BLaER1 treated with 17β-estradiol and CSF1 and Interleukin-3, amounts not matched to agents 10 nM and 100 nM (cell line): ENCODE results near the gene CACHD1.
A peak's percentile ranks its signal among the peaks of the same experiment; 100 is the strongest.

Experiments
- H3K27ac ChIP-seq, 11 experiments: shearing (Covaris generic); formaldehyde crosslinking; 2 replicates each; pipeline ENCODE4 v1.8.1; 2022
- H3K27me3 ChIP-seq, 11 experiments: shearing (Covaris generic); formaldehyde crosslinking; 2 replicates each; pipeline ENCODE4 v1.8.1; 2022
- H3K36me3 ChIP-seq, 11 experiments: shearing (Covaris generic); formaldehyde crosslinking; 2 replicates each; pipeline ENCODE4 v1.8.1; 2022
- H3K4me1 ChIP-seq, 10 experiments: shearing (Covaris generic); formaldehyde crosslinking; 2 replicates each; pipeline ENCODE4 v1.8.1; 2022
- H3K4me2 ChIP-seq, 11 experiments: shearing (Covaris generic); formaldehyde crosslinking; 2 replicates each; pipeline ENCODE4 v1.8.1; 2022
- H3K4me3 ChIP-seq, 10 experiments: shearing (Covaris generic); formaldehyde crosslinking; 2 replicates each; pipeline ENCODE4 v1.8.1; 2022
- H3K9ac ChIP-seq, 11 experiments: shearing (Covaris generic); formaldehyde crosslinking; 2 replicates each; pipeline ENCODE4 v1.8.1; 2022
- H3K9me3 ChIP-seq, 11 experiments: shearing (Covaris generic); formaldehyde crosslinking; replicated peaks in 1 of 11; 2 replicates each; pipeline ENCODE4 v1.8.1; 2022
- H4K20me1 ChIP-seq, 11 experiments: shearing (Covaris generic); formaldehyde crosslinking; 2 replicates each; pipeline ENCODE4 v1.8.1; 2022
- Cebpa-rat ChIP-seq, 11 experiments: shearing (Covaris generic); IDR thresholded peaks; 2 replicates each; pipeline ENCODE4 v1.8.1; 2022

Gene CACHD1

GRCh38 chr1:64550510-64550909 lies 80.6 kb downstream of the CACHD1 start:
- Histone ChIP-seq H3K36me3 (peaks cover 0 to 36% (median 16%) of the 10 kb centered on the region in 11 experiments; a peak in 14 of 22 replicates), H3K9me3 (peaks cover 0 to 7% (median 0%) of the 10 kb centered on the region in 11 experiments; a peak in 4 of 22 replicates), H3K4me3 (no peak overlapping the region), H3K4me1 (peaks cover 5 to 31% (median 21%) of the 10 kb centered on the region in 10 experiments; a peak in 16 of 20 replicates), H3K27ac (no peak overlapping the region), H3K4me2 (peak overlapping the region in 7 of 11 experiments; percentile 8 to 39 (median 14); a peak in 8 of 22 replicates), H4K20me1 (no peaks in the 10 kb centered on the region), H3K9ac (no peak overlapping the region), H3K27me3 (no peaks in the 10 kb centered on the region)
- TF ChIP-seq Cebpa-rat (IDR thresholded peaks at IDR 0.05) = no peak

- TF ChIP-seq Cebpa-rat (IDR thresholded peaks at IDR 0.05) = no peak
- Histone ChIP-seq H3K36me3 (peaks cover 0 to 41% (median 18%) of the 10 kb centered on the region in 11 experiments; a peak in 15 of 22 replicates), H4K20me1 (no peaks in the 10 kb centered on the region), H3K27me3 (no peaks in the 10 kb centered on the region), H3K27ac (no peak overlapping the region), H3K9ac (no peak overlapping the region), H3K4me2 (peak overlapping the region in 8 of 11 experiments; percentile 8 to 39 (median 14); a peak in 11 of 22 replicates), H3K4me1 (peaks cover 5 to 26% (median 18%) of the 10 kb centered on the region in 10 experiments; a peak in 15 of 20 replicates), H3K9me3 (peaks cover 0 to 7% (median 0%) of the 10 kb centered on the region in 11 experiments; a peak in 4 of 22 replicates), H3K4me3 (no peak overlapping the region)
These were observed 81.1 kb downstream of the CACHD1 start for GRCh38 chr1:64550946-64551605.

GRCh38 chr1:64553285-64553684 lies 83.4 kb downstream of the CACHD1 start:
- Histone ChIP-seq H3K9ac (no peak overlapping the region), H3K27me3 (no peaks in the 10 kb centered on the region), H3K36me3 (peaks cover 2 to 63% (median 36%) of the 10 kb centered on the region in 11 experiments), H3K27ac (no peak overlapping the region), H3K9me3 (peaks cover under 1 to 29% (median 13%) of the 10 kb centered on the region in 11 experiments; a peak in 19 of 22 replicates), H3K4me3 (no peak overlapping the region), H4K20me1 (no peaks in the 10 kb centered on the region), H3K4me1 (peaks cover 5 to 24% (median 17%) of the 10 kb centered on the region in 10 experiments; a peak in 15 of 20 replicates), H3K4me2 (no peak overlapping the region)
- no peak for TF ChIP-seq Cebpa-rat (IDR thresholded peaks at IDR 0.05)

- peaks cover 8 to 40% (median 24%) of the 10 kb centered on the region in 11 experiments; a peak in 19 of 22 replicates for H3K9me3 ChIP-seq
- H3K36me3 ChIP-seq = peaks cover 10 to 78% (median 48%) of the 10 kb centered on the region in 11 experiments
- TF ChIP-seq Cebpa-rat (IDR thresholded peaks at IDR 0.05) = no peak
- H3K4me2 ChIP-seq = no peak overlapping the region
- no peak overlapping the region for H3K27ac ChIP-seq
- no peak overlapping the region for H3K4me3 ChIP-seq
- no peaks in the 10 kb centered on the region for H3K27me3 ChIP-seq
- H4K20me1 ChIP-seq = no peaks in the 10 kb centered on the region
- H3K4me1 ChIP-seq = peaks cover 3 to 13% (median 10%) of the 10 kb centered on the region in 10 experiments; a peak in 15 of 20 replicates
- no peak overlapping the region for H3K9ac ChIP-seq
These were observed 86.0 kb downstream of the CACHD1 start for GRCh38 chr1:64555947-64556346.

GRCh38 chr1:64561993-64562392 lies 92.1 kb downstream of the CACHD1 start:
- no peaks in the 10 kb centered on the region for H3K27me3 ChIP-seq
- H3K36me3 ChIP-seq = peaks cover 10 to 43% (median 25%) of the 10 kb centered on the region in 11 experiments
- no peak overlapping the region for H3K9ac ChIP-seq
- H3K4me1 ChIP-seq = no peaks in the 10 kb centered on the region
- H3K4me3 ChIP-seq = no peak overlapping the region
- H3K4me2 ChIP-seq = no peak overlapping the region
- TF ChIP-seq Cebpa-rat (IDR thresholded peaks at IDR 0.05) = no peak
- H3K9me3 ChIP-seq = peaks cover 28 to 45% (median 42%) of the 10 kb centered on the region in 11 experiments
- no peak overlapping the region for H3K27ac ChIP-seq
- H4K20me1 ChIP-seq = no peaks in the 10 kb centered on the region

- Histone ChIP-seq H3K36me3 (peaks cover 0 to 26% (median 5%) of the 10 kb centered on the region in 11 experiments; a peak in 19 of 22 replicates), H3K27ac (no peak overlapping the region), H3K4me1 (peaks cover 0 to 5% (median 3%) of the 10 kb centered on the region in 10 experiments; a peak in 10 of 20 replicates), H3K4me3 (no peak overlapping the region), H4K20me1 (no peaks in the 10 kb centered on the region), H3K27me3 (no peaks in the 10 kb centered on the region), H3K9me3 (peaks cover 20 to 29% (median 23%) of the 10 kb centered on the region in 11 experiments), H3K9ac (no peak overlapping the region), H3K4me2 (no peak overlapping the region)
- no peak for TF ChIP-seq Cebpa-rat (IDR thresholded peaks at IDR 0.05)
These were observed 94.1 kb downstream of the CACHD1 start for GRCh38 chr1:64563958-64564565.

- Histone ChIP-seq H3K27ac (no peak overlapping the region), H3K4me1 (peaks cover 0 to 13% (median 11%) of the 10 kb centered on the region in 10 experiments; a peak in 14 of 20 replicates), H3K4me3 (no peak overlapping the region), H3K9me3 (peaks cover 18 to 24% (median 22%) of the 10 kb centered on the region in 11 experiments), H3K36me3 (peaks cover 0 to 19% (median 0%) of the 10 kb centered on the region in 11 experiments; a peak in 10 of 22 replicates), H3K27me3 (no peaks in the 10 kb centered on the region), H3K9ac (no peak overlapping the region), H4K20me1 (no peaks in the 10 kb centered on the region), H3K4me2 (no peak overlapping the region)
- no peak for TF ChIP-seq Cebpa-rat (IDR thresholded peaks at IDR 0.05)
These were observed 95.0 kb downstream of the CACHD1 start for GRCh38 chr1:64564891-64565290.

GRCh38 chr1:64567426-64568170 lies 97.7 kb downstream of the CACHD1 start:
- Histone ChIP-seq H3K27ac (no peak overlapping the region), H4K20me1 (no peaks in the 10 kb centered on the region), H3K9me3 (peaks cover 6 to 12% (median 9%) of the 10 kb centered on the region in 11 experiments), H3K4me1 (peaks cover 0 to 14% (median 12%) of the 10 kb centered on the region in 10 experiments; a peak in 14 of 20 replicates), H3K27me3 (no peaks in the 10 kb centered on the region), H3K4me3 (no peak overlapping the region), H3K36me3 (peaks cover 0 to 14% (median 0%) of the 10 kb centered on the region in 11 experiments; a peak in 7 of 22 replicates), H3K9ac (no peak overlapping the region), H3K4me2 (no peak overlapping the region)
- no peak for TF ChIP-seq Cebpa-rat (IDR thresholded peaks at IDR 0.05)

GRCh38 chr1:64568171-64568450 lies 98.2 kb downstream of the CACHD1 start:
- Histone ChIP-seq H3K36me3 (peaks cover 0 to 11% (median 4%) of the 10 kb centered on the region in 11 experiments; a peak in 6 of 22 replicates), H3K4me2 (no peak overlapping the region), H3K27ac (no peak overlapping the region), H3K4me3 (no peak overlapping the region), H3K27me3 (no peaks in the 10 kb centered on the region), H3K9ac (no peak overlapping the region), H4K20me1 (no peaks in the 10 kb centered on the region), H3K4me1 (peaks cover 0 to 14% (median 12%) of the 10 kb centered on the region in 10 experiments; a peak in 14 of 20 replicates), H3K9me3 (peaks cover under 1 to 7% (median 4%) of the 10 kb centered on the region in 11 experiments; a peak in 18 of 22 replicates)
- no peak for TF ChIP-seq Cebpa-rat (IDR thresholded peaks at IDR 0.05)
